Progenitor cell of endocrine pancreas (in vitro differentiated cells): ENCODE measurements around the gene CCDC50. TPM values are rescaled to one million over a fixed set of nuclear protein-coding genes. Genes with fewer than 3 reads are reported as not detected.

Source experiments
- DNase-seq: peaks from one replicate; pipeline ENCODE4 v3.0.0; 2021; ENCODE audit warnings: low spot score; ENCODE audit not compliant: unreplicated experiment
- H3K27ac Mint-ChIP-seq: 2 replicates; pipeline ENCODE4 v1.8.0; 2021; ENCODE audit warnings: mild to moderate bottlenecking, moderate library complexity, mixed read lengths
- H3K27me3 Mint-ChIP-seq: 2 replicates; pipeline ENCODE4 v1.8.0; 2021; ENCODE audit warnings: mixed read lengths
- H3K36me3 Mint-ChIP-seq: 2 replicates; pipeline ENCODE4 v1.8.0; 2022; ENCODE audit warnings: mixed read lengths; ENCODE audit not compliant: insufficient read depth
- H3K4me1 Mint-ChIP-seq: 2 replicates; pipeline ENCODE4 v1.8.0; 2021; ENCODE audit warnings: low read depth, mixed read lengths
- H3K4me3 Mint-ChIP-seq: 2 replicates; pipeline ENCODE4 v1.8.0; 2021; ENCODE audit warnings: low read depth, mild to moderate bottlenecking, moderate library complexity, mixed read lengths
- H3K9me3 Mint-ChIP-seq: 2 replicates; pipeline ENCODE4 v1.8.0; 2021; ENCODE audit warnings: low read depth, mixed read lengths
- CTCF ChIP-seq: fragments of 200-600 bp; sonication (generic); IDR thresholded peaks from one replicate; pipeline ENCODE4 v1.5.0; 2021; ENCODE audit warnings: antibody characterized with exemption, mild to moderate bottlenecking; ENCODE audit not compliant: unreplicated experiment
- long read RNA-seq: library from polyadenylated mRNA; unstranded; transcript quantifications from one replicate; pipeline ENCODE4 v2.0.0, GENCODE V29; 2020
- total RNA-seq: library from RNA; stranded (reverse); gene quantifications from 2 replicates; pipeline ENCODE4 v1.2.1, GENCODE V29; 2021

CCDC50 gene
- 65.5 and 66.3 TPM in 2 replicates for total RNA-seq
- long read RNA-seq, full-length matches to known transcripts = 47 of 63 reads
- long read RNA-seq, partial matches to known transcripts = 4 of 63 reads
- long read RNA-seq, other reads (novel, unspliced or antisense) = 12 of 63 reads

- Mint-ChIP-seq H3K4me1 (peaks cover 34% of the 10 kb centered on the region), H3K9me3 (no peaks in the 10 kb centered on the region), H3K4me3 (peak within 1 kb of the TSS; percentile 86), H3K36me3 (no peaks in the 10 kb centered on the region), H3K27ac (peak within 1 kb of the TSS; percentile 99), H3K27me3 (no peaks in the 10 kb centered on the region)
- DNase-seq = peak; percentile 77
- TF ChIP-seq CTCF = no peak
Observed at GRCh38 chr3:191328962-191329653, at the start of gene CCDC50. Gene CCDC50, plus strand, starts transcription at chr3:191329394. Its CDS starts 281 bp downstream, at chr3:191329675.

- H3K36me3 Mint-ChIP-seq = no peaks in the 10 kb centered on the region
- H3K27me3 Mint-ChIP-seq = no peaks in the 10 kb centered on the region
- H3K9me3 Mint-ChIP-seq = peaks cover 1% of the 10 kb centered on the region
- no peak for TF ChIP-seq CTCF
- no peak overlapping the region for H3K27ac Mint-ChIP-seq
- DNase-seq = no peak
- peaks cover 12% of the 10 kb centered on the region for H3K4me1 Mint-ChIP-seq
- no peak overlapping the region for H3K4me3 Mint-ChIP-seq
Observed at GRCh38 chr3:191280111-191280510, 49.1 kb upstream of the CCDC50 start.

- TF ChIP-seq CTCF = no peak
- no peak for DNase-seq
- Mint-ChIP-seq H3K36me3 (no peaks in the 10 kb centered on the region), H3K27me3 (no peaks in the 10 kb centered on the region), H3K4me3 (no peak overlapping the region), H3K9me3 (peaks cover 3% of the 10 kb centered on the region), H3K27ac (no peak overlapping the region), H3K4me1 (peaks cover 12% of the 10 kb centered on the region)
Observed at GRCh38 chr3:191280882-191281281, 48.3 kb upstream of the CCDC50 start.

- peaks cover 6% of the 10 kb centered on the region for H3K9me3 Mint-ChIP-seq
- no peaks in the 10 kb centered on the region for H3K27me3 Mint-ChIP-seq
- no peak overlapping the region for H3K27ac Mint-ChIP-seq
- TF ChIP-seq CTCF = no peak
- H3K4me1 Mint-ChIP-seq = peaks cover 18% of the 10 kb centered on the region
- H3K36me3 Mint-ChIP-seq = no peaks in the 10 kb centered on the region
- no peak overlapping the region for H3K4me3 Mint-ChIP-seq
- no peak for DNase-seq
Observed at GRCh38 chr3:191282251-191283185, 46.7 kb upstream of the CCDC50 start.

GRCh38 chr3:191283400-191283799 is 45.8 kb upstream of the CCDC50 start:
- Mint-ChIP-seq H3K4me1 (peaks cover 18% of the 10 kb centered on the region), H3K4me3 (no peak overlapping the region), H3K36me3 (no peaks in the 10 kb centered on the region), H3K9me3 (peaks cover 6% of the 10 kb centered on the region), H3K27ac (no peak overlapping the region), H3K27me3 (no peaks in the 10 kb centered on the region)
- no peak for DNase-seq
- TF ChIP-seq CTCF = no peak
